Measurements from ENCODE around the gene FAM219A.
"Not testable (repeated sequence)": the region's sequence is repeated elsewhere in the genome, so short reads cannot be mapped to it uniquely, and the experiment has no call there.

FAM219A gene

DNA sequence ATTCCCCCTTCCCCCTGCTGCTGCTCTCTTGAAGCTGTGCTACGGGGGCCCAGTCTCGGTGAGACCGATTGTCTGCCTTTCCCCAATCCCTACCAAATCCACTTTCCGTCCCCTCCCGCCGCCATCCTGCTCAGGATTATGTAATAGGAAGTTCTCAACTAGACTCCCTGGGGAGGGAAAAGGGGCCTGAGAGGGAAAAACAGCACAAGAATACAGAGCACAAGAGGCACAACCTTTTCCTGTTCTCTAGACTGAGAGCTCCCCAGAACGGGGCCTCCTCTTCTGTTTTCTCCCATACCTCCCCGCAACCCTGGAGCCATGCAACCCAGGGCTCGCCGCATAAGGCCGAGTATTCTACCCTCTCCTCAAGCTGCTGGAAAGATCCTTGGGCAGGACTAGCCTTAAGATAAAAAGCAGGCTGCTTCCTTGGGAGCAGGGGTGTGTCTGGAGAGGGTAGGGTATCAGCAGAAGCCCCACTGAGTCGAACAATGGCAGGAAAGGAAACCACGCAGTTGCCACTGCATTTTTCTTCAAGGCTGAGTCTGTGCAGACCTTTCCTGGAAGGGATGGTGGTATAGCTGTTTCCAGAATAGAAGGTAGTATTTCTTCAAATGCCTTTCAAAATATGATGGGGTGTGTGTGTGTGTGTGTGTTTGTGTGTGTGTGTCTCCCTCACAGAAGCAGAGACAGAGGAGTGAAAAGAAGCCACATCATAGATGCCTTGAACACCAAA, 94.6 kb downstream of the FAM219A start:
- TF ChIP-seq, protein P1, sequence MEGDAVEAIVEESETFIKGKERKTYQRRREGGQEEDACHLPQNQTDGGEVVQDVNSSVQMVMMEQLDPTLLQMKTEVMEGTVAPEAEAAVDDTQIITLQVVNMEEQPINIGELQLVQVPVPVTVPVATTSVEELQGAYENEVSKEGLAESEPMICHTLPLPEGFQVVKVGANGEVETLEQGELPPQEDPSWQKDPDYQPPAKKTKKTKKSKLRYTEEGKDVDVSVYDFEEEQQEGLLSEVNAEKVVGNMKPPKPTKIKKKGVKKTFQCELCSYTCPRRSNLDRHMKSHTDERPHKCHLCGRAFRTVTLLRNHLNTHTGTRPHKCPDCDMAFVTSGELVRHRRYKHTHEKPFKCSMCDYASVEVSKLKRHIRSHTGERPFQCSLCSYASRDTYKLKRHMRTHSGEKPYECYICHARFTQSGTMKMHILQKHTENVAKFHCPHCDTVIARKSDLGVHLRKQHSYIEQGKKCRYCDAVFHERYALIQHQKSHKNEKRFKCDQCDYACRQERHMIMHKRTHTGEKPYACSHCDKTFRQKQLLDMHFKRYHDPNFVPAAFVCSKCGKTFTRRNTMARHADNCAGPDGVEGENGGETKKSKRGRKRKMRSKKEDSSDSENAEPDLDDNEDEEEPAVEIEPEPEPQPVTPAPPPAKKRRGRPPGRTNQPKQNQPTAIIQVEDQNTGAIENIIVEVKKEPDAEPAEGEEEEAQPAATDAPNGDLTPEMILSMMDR (conservative IDR thresholded peaks at IDR 0.05; ENCODE audit: low read depth) = no peak
- ChIA-PET POLR2A (ENCODE audit: low non-redundant PET) (no interaction called here), CTCF (interaction anchor here (0.6 kb wide), 2 partner anchors 12 to 44 kb away, joined by 3 read pairs; no protein-coding TSS in a partner anchor)
- DNase-seq (ENCODE audit: low spot score) = no peak
- H3K27ac ChIP-seq = no peak overlapping the region

DNA sequence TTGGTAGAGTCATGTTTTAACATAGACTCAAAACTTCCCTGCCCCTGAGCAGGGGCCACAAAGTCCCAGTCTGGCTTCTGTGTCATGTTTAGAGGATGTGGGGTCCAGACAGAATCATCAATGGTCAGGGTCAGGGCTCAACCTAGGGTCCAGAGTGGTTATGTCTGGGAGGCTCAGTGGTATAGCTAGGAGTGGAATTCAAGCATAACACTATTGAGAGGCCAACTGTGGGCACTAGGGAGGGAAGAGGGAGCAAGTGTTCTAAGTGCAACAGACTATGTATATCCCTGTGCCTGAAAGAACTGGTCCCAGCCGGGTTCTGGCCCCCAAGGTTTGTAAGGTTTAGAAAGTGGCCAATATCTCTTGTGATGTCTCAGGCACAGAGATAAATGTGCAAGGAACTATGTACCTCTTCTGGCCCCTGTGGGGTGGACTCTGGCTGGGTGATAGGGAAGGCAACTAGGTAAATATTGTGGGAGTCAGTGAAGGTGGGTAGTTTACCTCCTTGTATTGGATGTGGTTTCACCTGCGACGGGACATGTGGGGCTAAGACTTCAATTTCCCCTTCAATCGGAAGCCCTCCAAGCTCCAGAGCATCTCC, 95.7 kb downstream of the FAM219A start:
- TF ChIP-seq, protein P1 (conservative IDR thresholded peaks at IDR 0.05; ENCODE audit: low read depth) = no peak
- CTCF ChIA-PET = no interaction called here
- H3K27ac ChIP-seq = no peak overlapping the region
- no peak for DNase-seq (ENCODE audit: low spot score)
- POLR2A ChIA-PET (ENCODE audit: low non-redundant PET) = no interaction called here

DNA sequence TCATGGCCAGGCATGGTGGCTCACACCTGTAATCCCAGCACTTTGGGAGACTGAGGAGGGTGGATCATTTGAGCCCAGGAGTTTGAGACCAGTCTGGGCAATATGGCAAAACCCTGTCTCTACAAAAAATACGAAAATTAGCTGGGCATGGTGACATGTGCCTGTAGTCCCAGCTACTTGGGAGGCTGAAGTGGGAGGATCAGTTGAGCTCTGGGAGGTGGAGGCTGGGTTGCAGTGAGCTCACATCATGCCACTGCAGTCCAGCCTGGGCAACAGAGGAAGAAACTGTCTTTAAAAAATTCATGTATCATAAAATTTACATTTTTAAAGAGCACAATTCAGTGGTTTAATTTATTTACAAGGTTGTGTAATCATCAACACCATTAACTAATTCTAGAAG, 105.4 kb downstream of the FAM219A start:
- CTCF ChIA-PET; DNase-seq (ENCODE audit: low spot score); H3K27ac ChIP-seq; POLR2A ChIA-PET (ENCODE audit: low non-redundant PET): not testable (repeated sequence)

DNA sequence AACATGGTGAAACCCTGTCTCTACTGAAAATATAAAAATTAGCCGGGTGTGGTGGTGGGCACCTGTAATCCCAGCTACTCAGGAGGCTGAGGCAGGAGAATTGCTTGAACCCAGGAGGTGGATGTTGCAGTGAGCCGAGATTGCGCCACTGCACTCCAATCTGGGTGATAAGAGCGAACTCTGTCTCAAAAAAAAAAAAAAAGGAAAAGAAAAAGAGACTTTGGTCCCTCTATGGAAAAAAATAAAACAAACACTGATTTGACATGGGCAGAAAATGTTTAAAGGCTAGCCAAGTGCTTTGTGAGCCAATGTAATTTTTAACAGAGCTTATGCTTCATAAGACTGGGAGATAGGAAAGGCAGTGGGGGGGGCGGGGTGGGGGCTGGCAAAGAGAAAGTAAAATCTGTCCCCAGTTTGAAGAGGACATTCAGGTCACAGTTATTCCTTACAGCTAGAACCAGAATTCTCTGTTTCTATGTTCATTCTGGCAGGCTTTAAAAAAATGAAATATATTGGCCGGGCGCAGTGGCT, 106.2 kb downstream of the FAM219A start:
- POLR2A ChIA-PET (ENCODE audit: low non-redundant PET); DNase-seq (ENCODE audit: low spot score); CTCF ChIA-PET; H3K27ac ChIP-seq: not testable (repeated sequence)

DNA sequence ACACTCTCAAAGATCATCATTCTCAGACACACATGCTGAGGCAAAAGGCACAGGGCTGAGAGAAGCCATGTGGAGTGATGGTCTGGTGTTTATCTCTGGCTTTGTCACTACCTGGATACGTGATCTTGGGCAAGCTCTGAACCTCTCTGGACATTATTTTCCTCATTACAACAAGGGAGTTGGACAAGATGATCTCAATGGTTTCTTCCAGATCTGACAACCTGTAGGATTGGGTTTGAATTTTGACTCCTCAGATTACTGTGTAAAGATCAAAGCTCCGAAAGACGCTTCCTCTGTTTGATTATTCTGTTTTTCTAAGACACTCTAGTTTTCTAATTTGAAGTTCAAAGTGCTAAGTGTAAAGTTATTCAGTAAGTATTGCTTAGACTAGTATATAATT, 109.0 kb downstream of the FAM219A start:
- DNase-seq (ENCODE audit: low spot score) = no peak
- no peak overlapping the region for H3K27ac ChIP-seq
- TF ChIP-seq, protein P1 (conservative IDR thresholded peaks at IDR 0.05; ENCODE audit: low read depth) = no peak
- ChIA-PET CTCF (interaction anchor here (0.6 kb wide), 1 partner anchor 91 kb away, joined by 6 read pairs; no protein-coding TSS in a partner anchor), POLR2A (ENCODE audit: low non-redundant PET) (no interaction called here)
